Stimulated activated CD8-positive, alpha-beta memory T cell treated with anti-CD3 and anti-CD28 coated beads, Interleukin-7, amount 100 ng/mL, for 4 hours (primary cell): ENCODE data around the gene TEPSIN.

Experiments
- DNase-seq, 2 donors: peaks; one replicate each; pipeline ENCODE4 v3.0.0-alpha.2; 2020; ENCODE audit warnings: low read depth in 2 of 2

The TEPSIN gene, protein sequence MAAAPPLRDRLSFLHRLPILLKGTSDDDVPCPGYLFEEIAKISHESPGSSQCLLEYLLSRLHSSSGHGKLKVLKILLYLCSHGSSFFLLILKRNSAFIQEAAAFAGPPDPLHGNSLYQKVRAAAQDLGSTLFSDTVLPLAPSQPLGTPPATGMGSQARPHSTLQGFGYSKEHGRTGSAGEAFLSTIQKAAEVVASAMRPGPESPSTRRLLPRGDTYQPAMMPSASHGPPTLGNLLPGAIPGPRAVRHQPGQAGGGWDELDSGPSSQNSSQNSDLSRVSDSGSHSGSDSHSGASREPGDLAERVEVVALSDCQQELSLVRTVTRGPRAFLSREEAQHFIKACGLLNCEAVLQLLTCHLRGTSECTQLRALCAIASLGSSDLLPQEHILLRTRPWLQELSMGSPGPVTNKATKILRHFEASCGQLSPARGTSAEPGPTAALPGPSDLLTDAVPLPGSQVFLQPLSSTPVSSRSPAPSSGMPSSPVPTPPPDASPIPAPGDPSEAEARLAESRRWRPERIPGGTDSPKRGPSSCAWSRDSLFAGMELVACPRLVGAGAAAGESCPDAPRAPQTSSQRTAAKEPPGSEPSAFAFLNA

DNA sequence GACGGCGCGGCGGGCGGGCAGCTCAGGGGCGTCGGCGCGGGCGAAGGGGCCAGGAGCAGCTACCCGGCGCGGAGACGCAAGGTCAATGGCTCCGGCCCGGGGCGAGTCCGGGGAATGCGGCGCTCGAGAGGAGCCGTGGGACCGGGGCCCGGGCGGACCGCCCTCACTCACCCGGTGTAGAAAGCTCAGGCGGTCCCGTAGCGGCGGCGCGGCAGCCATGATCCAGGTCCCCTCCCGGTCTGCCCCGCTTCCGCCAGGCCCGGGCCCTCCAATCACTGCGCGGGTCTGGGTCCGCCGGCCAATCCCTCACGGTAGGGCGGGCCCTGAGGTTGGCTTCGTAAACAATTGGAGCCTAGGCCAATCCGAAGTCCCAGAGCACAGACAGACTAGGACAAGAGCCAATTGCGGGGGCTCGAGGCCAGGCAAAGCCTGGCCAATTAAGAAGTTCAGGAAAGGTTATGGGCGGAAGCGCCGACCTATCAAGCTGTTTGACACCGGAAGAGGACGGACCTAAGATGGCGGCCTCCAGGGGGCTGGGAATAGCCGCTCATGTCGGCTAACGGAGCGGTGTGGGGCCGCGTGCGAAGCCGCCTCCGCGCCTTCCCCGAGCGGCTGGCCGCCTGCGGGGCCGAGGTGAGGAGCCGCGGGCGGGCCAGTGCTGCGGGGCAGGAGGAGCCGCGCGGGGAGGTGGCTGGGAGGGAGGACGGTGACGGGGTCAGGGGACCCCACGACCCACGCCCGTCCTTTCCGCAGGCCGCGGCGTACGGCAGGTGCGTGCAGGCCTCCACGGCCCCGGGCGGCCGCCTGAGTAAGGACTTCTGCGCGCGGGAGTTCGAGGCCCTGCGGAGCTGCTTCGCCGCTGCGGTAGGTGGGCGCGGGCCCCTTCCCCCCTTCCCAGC is at the start of gene TEPSIN, which contains the start of gene NDUFAF8:
TEPSIN (minus strand) TSS at position 241 of the 899 bp plus-strand sequence; CDS start at position 219, 22 bp downstream.
NDUFAF8 (plus strand) TSS at position 504 of the 899 bp plus-strand sequence; CDS start at position 550, 46 bp downstream.
- peak; percentile 93 to 94 for DNase-seq

DNA sequence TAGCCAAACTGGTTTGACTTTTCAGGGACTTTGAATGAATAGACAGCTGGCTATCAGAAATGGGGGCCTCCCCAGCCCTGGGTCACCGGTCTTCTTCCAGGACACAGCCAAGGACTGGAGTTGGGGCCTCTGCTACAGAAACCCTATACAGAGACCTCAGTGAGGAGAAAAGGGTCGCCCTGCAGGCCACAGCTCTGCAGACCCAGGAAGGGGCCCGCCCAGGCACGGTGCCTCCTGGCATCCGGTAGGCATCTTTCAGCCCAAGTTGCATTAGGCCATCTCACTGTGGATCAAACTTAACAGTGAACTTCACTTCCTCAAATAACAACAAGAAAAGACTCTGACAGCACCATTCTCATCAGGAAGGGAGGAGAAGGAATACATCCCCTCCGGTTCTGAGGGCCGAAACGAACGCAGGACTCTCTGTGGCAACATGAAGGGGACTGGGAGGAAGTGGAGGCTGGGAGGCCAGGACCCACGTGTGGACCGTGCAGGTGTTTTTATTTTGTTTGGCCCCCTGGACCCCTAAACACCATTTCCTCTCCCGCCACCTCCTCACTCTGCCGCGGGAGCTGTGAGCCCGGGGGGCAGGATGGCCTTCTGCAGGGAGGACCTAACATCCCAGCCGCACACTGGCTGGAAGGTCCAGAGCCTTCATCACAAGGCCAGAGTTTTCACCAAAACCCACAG is 49.0 kb upstream of the TEPSIN start:
- DNase-seq = no peak

DNA sequence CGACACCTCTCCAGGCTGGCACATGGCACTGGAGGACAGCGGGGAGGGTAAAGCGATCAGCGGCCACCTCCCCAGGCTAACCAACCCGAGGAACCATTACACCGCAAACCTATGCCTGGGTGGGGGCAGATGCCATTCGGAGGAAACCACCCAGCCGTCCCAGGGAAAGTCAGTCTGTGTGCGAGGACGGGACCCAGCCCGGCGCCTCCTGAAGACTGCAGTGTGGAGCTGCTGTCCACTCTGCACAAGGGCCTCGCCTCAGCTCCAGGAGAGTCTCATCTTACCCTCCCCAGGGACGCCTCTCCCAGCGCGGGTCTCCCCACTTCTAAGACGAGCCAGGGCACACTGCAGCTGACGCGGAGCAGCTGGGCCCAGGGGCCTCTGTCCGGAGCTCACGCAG is 48.3 kb upstream of the TEPSIN start:
- no peak for DNase-seq

DNA sequence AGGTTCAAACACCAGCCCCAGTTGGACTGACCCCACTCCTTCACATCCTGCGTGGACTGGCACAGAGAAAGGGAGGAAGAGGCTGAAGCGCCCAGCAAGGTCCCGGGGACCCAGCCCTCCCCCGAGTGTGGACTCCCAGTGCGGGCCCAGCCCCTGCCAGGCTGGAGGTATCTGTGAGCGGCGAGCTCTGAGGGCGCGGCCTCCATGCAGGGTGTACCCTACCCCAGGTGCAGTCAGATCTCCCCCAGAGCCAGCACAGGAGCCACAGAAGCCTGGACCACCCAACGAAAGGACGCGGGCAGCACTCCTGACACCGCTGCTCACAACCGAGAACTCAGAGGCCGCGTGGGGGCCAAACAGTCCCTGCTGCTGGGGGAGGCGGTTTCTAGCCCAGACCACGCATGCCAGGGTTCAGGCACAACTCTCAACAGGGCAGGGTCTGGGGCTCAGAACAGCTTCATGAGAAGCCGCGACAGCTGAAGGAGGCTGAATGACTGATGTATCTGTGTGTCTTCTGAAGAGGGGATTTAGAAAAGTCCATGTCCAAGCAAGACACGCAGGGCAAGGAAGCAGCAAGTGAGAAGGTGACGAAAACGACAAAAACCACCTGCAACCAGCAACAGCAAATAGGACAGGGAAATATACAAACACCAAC is 47.8 kb upstream of the TEPSIN start:
- no peak for DNase-seq

DNA sequence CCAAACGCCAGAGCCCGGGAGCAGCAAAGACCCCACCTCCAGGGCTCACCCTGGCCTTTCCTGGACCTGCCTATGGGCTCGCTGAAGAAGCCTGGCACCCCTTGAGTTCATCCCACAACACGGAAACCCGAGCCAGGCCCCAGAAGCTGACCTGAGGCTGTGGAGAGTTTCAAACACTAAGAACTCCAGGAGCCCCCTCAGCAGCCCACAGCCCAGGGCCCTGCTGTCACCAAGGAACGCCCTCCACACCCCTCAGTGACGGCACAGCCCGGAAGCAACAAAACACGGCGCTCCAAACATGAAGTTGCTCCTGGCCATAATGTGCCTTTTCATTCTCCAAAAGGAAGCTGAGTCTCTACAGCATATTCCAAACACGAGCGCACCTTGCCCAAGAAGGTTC is 47.0 kb upstream of the TEPSIN start:
- no peak for DNase-seq

DNA sequence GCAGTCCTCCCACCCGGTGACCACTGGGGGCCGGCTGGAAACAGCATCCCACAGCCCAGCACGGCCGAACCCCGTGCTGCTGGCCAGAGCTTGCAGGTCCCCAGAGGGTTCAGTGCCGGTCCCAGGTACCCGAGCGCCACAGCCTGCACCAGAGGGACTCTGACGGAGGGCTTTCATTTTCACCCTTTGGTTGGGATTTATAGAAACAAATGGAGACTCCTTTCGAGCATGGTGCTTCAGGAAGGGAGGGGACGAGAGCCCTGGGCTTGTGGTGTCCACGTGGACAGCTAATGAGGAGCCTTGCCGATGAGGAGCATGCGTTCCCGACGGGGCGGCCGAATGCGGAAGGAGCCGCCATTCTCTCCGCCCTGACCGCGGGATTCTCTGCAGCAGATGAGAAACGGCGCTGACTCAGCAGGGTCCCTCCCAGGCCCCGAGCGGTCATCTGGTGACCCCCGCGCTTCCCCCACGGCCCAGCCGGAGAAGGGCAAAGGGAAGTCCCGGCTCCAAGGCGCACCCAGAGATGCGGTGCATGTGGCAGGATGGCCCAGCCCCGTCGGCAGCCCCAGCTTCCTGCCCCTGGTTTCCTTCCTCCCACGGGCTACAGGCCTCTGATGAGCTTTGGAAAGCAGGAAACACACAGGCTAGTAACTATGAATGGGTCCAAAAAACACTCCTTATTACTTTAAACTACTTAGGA is 46.5 kb upstream of the TEPSIN start:
- peak; percentile 14 to 49 for DNase-seq

DNA sequence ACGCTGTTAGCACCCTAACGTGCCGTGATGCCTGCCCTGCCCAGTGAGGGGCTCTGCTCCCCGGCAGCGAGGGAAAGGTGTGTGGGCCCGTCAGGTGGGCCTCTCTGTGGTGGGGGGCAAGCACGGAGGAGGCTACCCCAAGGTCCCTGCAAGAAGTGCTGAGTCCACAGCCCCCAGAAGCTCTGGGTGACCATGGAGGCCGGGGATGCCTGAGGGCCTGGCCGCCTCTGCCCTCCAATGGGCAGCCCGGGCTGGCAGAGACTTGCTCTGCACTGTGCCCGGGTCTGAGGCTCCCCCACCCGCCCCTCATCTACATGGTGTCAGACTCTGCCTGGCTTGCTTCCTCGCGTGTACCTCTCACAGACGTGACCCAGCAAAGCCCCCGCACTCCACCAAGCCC is 44.0 kb upstream of the TEPSIN start:
- no peak for DNase-seq

DNA sequence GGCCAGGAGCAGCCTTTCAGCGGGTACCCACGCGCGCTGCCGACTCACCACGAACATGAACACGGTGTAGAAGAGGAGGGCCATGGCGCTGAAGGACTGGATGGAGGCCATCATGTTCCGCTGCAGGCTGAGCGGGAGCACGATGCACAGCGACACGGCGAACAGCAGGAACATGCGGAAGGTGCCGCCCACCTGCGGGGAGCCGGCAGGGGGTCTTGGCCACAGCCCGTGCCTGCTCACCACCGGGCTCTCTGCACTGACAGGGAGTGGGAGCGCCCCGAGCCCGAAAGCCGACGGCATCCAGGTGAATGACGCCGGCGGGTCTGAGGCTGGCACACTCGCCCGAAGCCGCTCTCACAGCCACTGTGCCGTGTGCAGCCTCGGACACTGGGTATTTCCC is 43.3 kb upstream of the TEPSIN start:
- DNase-seq = no peak

DNA sequence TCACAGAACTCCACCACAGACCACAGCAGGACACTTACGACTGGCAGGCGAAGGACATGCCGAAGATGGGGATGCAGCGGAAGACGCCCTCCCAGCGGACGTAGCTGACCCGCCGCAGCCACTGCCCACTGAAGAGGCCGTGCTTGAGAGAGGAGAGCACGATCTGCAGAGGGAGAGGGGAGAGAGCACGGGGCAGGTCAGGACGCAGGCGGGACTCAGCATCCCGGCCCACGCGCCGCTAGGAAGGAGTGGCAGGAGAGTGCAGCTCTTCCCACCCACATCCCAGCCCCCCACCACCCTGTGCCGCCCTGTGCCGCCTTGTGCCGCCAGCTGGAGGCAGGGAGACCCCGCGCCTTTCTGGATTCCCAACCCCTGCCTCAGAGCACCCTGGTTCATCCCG is 41.7 kb upstream of the TEPSIN start:
- no peak for DNase-seq

DNA sequence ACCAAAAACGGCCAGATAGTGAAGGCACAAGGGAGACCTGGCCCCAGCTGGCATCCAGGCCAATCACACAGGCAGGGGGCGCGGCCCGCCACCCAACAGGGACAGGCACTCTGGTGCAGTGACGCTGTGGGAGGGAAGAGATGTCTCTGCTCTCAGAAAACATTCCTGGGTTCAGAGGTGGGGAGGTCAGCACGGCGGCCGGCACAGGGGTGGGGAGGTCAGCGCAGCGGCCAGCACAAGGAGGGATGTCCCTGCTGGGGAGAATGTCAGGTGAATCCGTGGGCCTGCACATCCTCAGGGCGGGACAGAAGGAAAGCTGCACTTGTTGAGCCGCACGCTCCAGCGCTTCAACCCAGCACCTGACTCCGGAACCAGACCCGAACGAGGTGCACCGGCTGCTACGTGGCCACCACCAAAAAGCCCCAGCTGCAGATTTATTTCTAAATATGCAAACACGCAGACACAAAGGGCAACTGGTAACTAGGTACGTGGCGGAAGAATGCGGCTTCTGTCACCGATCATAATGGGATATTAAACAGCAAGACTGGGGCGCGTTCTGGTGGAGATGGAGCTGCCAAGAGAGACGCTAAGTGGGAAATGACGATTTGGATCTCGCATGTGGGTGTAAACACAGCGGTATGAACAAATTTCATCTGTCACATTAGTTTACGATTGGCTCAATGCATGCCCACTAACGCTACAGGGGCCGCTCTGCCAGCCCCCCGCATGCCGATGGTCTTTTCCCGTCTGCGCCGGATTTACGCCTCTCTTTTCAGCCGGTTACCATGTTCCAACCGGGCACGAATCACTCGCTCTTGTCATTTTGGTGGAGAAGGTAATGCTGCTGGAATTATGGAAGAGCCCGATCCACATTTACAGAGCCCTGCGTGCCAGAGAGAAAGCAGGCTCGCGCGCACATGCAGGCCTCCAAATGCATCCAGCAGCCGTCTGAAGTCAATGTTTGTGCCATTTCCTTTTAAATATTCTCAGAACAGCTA is 40.7 kb upstream of the TEPSIN start:
- DNase-seq = no peak

DNA sequence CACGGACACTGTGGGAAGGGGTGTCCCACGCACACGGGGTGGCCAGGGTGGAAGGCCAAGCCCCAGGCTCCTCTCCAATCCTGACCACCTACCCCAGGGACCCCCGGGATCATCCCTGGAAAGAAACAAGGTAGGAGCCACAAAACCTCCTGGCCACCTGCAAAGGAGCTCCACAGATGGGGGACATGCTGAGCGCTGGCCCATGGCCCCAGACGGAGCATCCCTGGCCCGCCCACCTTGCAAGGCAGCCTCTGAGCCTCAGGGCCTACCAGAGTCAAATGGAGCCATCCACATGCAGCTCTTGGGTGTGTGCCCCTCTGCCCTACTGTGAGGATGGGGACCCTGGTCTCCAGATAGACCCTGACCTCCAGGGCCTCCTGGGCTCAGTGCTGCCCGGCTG is 40.0 kb upstream of the TEPSIN start:
- DNase-seq = no peak

DNA sequence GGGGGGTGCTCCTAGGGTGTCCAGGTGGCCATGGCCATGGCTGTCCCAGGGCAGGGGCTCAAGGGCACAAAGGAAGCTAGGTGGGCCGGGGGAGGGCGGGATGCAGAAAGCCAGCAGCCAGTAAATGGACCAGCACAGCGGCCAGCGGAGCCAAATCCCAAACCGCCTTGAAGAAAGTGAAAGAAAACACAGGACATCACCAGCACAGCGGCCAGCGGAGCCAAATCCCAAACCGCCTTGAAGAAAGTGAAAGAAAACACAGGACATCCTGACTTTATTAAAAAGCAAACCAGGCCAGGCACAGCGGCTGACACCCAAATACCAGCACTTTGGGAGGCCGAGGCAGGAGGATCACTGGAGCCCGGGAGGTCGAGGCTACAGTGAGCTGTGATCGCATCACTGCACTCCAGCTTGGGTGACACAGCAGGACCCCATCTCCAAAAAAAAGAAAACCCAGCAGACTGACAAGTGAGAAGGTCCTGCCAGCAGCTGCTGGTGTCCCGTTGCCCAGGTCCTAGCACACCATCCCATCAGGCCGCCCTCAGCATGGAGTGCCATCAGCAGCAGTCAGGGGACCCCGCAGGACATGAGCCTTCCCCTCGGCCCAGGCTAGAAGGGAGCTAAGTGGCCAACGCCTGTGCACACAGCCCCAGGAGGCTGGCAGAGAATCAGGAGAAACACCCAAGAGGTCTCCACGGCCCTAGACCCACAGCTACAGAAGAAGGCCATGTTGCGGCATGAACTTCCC is 39.3 kb upstream of the TEPSIN start:
- no peak for DNase-seq

DNA sequence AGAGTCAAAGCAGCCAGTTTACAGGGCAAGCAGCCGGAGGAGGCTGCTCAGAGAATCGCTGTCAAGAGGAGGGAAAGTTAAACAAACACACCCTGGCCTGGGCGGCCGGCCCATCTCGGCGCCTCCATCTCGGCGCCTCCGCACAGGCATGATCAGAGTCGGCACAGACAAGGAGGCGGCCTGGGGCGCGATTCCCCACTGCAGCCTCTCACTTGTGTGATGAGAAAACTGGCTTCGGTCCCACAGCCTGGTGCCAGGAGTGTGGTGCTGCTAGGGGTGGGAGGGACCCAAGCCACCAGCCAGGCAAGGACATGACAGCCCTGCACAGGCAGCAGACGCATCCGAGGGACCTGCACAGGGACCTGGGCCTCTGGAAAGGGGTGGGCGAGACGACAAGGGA is 38.6 kb upstream of the TEPSIN start:
- no peak for DNase-seq

DNA sequence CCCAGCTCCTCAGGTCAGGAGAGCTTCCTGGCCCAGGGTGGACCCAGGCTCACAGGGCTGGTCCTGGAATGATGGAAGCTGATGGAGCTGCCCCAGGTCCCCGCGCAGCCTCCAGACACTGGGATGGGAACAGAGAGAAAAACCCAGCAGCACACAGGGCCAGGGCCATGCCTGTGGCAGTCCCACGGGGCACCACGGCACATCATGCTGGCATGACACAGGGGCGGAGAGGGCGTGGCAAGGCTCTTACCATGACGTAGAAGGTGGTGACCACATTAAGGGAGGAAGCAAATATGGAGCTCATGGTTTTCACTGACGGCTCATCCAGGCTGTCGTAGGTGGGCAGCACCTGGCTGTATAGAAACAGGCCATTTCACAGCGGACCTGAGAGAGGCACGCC is 37.9 kb upstream of the TEPSIN start:
- no peak for DNase-seq

DNA sequence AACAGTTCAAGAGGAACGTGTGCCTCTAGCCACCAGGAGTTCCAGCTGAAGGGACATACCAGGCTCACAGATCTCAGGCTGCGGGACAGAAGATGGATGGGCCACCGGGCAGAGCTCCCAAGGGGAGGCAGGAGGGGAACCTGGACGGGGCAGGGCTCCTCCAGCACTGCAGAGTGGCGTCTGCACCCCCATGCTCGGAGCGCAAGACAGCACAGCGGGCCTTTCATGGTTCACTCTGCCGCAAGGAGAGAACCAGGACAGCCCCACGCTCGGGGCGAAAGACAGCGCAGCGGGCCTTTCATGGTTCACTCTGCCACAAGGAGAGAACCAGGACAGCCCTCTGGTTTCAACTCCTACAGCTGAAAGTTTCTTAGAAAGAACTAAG is 35.6 kb upstream of the TEPSIN start:
- no peak for DNase-seq

DNA sequence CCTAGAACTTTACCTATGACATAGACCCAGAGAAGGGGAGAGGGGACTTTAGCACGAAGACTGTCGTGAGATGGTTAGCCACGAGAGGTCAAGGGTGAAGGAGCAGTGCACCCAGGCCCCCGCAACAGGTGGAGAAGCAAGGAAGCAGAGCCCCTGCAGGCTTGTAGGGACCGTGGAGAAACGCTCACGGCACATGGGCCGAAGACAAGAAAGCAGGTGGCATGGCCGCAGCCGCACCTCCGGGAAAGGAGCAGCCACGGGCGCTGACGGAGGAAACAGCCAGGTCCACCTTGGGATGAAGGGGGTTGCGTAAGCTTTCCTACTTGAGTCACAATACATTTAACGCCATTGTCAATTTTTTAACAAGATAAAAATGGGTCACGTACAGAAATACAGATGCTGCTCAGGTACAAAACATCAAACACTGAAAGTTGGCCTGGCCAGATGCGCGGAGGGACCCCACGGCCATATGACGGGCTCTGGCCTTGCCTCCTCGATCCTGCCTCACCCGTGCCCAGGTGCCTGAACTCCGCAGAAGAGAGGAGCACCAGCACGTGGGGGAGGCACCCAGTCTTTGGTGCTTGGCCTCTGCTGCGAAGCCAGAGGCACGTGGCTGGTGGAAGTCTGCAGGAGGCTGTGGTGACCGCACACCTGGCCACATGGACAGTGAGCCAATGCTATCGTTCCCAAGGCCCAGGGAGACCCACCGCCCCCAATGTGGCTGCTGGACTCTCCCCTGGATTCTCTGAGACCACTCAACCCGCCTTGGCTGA is 35.0 kb upstream of the TEPSIN start:
- DNase-seq = no peak

DNA sequence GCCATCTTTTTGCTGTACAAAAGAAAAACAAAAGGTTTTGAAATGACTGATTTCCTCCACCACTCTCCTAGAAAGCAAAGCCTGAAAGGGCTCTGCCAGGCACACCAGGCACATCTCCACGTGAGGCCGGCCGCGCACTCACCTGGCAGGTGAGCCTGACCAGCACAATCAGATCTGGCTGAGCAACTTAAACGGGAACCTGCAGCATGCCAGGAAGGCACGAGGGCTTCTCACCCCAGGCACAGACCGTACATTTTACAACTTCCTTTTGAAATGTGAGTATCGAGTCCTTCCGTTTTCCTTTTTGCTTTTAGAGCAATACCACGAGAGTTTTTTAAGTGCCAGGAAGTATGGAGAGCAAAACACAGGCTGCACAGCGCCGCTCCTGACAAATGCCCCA is 33.8 kb upstream of the TEPSIN start:
- DNase-seq = no peak

DNA sequence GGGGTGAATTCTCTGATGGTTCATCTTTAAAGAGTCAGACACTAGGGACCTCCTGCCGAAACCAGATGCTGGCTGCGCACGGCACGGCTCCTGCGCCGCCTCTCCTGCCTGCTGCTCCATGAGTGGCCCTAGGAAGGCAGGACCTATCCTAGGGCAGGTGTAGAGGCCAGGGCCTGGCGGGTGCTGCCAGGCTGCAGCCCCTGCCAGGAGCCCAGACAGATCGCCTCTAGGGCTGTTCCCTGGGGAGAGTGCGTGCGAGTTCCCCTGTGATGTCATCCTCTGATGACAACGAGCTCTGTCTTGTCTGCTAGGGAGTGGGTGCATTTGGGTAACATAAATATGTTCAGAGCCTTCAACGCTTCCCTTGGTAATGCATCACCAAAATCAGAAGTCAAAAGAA is 32.4 kb upstream of the TEPSIN start:
- DNase-seq = no peak
